ENCODE data around the gene ARID3B.

ARID3B gene

GRCh38 chr15:74642348-74642733 lies 101.3 kb downstream of the ARID3B start:
- no peak for DNase-seq (ENCODE audit: low read depth)

GRCh38 chr15:74642734-74643664 lies 102.0 kb downstream of the ARID3B start:
- no peak for DNase-seq (ENCODE audit: low read depth)

GRCh38 chr15:74643665-74644204 lies 102.7 kb downstream of the ARID3B start:
- no peak for DNase-seq (ENCODE audit: low read depth)

GRCh38 chr15:74646480-74646879 lies 105.5 kb downstream of the ARID3B start:
- no peak for DNase-seq (ENCODE audit: low read depth)
